B cell (primary cell): ENCODE results near the gene GGCX. TPM values are rescaled to one million over a fixed set of nuclear protein-coding genes. Genes with fewer than 3 reads are reported as not detected.

Experiments used
- ATAC-seq: fragments of 200-7000 bp; cut with Tn5 transposase; one replicate; pipeline ENCODE4 v1.10.0; 2021; ENCODE audit warnings: low read depth, mild to moderate bottlenecking, moderate number of reproducible peaks, moderate library complexity
- CTCF ChIA-PET: fragments of 350-600 bp; sonication (Branson Sonifier 250); formaldehyde crosslinking; loops from one replicate; lab custom pipeline; 2021; ENCODE audit warnings: antibody characterized with exemption, inconsistent platforms; lab: Charles Lee
- POLR2A ChIA-PET: fragments of 350-600 bp; sonication (Branson Sonifier 250); formaldehyde crosslinking; loops from one replicate; lab custom pipeline; 2021; ENCODE audit warnings: antibody characterized with exemption; lab: Charles Lee
- DNase-seq: peaks from one replicate; pipeline ENCODE4 v3.0.0; 2013
- H2AFZ ChIP-seq: 2 replicates; pipeline ENCODE4 v1.6.1; 2012; ENCODE audit warnings: mild to moderate bottlenecking, low read depth, low read length; ENCODE audit not compliant: insufficient read depth, poor library complexity, severe bottlenecking
- H3K27ac ChIP-seq, 2 donors: 1 replicate in 1 of 2; 2 replicates in 1 of 2; pipeline ENCODE4 v1.5.1; 2012 to 2013; ENCODE audit warnings: low read length in 2 of 2, mild to moderate bottlenecking in 2 of 2, moderate library complexity in 1 of 2
- H3K27me3 ChIP-seq, 4 experiments: fragments of 200-600 bp in 1 of 4; sonication (generic) in 1 of 4; replicated peaks in 1 of 4; 1 replicate in 2 of 4; 2 replicates in 2 of 4; pipeline versions ENCODE4 v1.6.1 to v1.7.0; 2013 to 2016; ENCODE audit warnings: low read length in 3 of 4, mild to moderate bottlenecking in 2 of 4, mixed read lengths in 1 of 4, moderate library complexity in 1 of 4; ENCODE audit not compliant: insufficient read depth in 4 of 4, control insufficient read depth in 3 of 4; ENCODE audit errors: control extremely low read depth in 1 of 4
- H3K36me3 ChIP-seq, 2 experiments: replicated peaks in 1 of 2; 1 replicate in 1 of 2; 2 replicates in 1 of 2; pipeline versions ENCODE4 v1.6.1 to v1.7.1; 2013; ENCODE audit warnings: low read length in 1 of 2; ENCODE audit not compliant: insufficient read depth in 2 of 2, control insufficient read depth in 1 of 2; ENCODE audit errors: control extremely low read depth in 1 of 2, extremely low read depth in 1 of 2
- H3K4me1 ChIP-seq, 2 donors: fragments of 200-600 bp in 1 of 2; sonication (generic) in 1 of 2; 1 replicate in 1 of 2; 2 replicates in 1 of 2; pipeline versions ENCODE4 v1.5.1 to v1.6.1; 2013 to 2017; ENCODE audit warnings: low read length in 2 of 2; ENCODE audit not compliant: control insufficient read depth in 2 of 2, insufficient read depth in 2 of 2
- H3K4me2 ChIP-seq: replicated peaks from 2 replicates; pipeline ENCODE3; 2012; ENCODE audit warnings: mild to moderate bottlenecking, low read depth, low read length; ENCODE audit not compliant: poor library complexity, severe bottlenecking
- H3K4me3 ChIP-seq, 5 experiments: fragments of 200-600 bp in 1 of 5; sonication (generic) in 1 of 5; 1 replicate in 3 of 5; 2 replicates in 2 of 5; pipeline versions ENCODE4 v1.5.1 to v1.7.0; 2011 to 2016; ENCODE audit warnings: low read length in 4 of 5, mild to moderate bottlenecking in 4 of 5, low read depth in 2 of 5, control low read depth in 1 of 5, moderate library complexity in 1 of 5; ENCODE audit not compliant: insufficient read depth in 1 of 5; ENCODE audit errors: control extremely low read depth in 1 of 5, extremely low read depth in 1 of 5
- H3K79me2 ChIP-seq: fragments of 200-600 bp; sonication (generic); one replicate; pipeline ENCODE4 v1.6.0; 2016; ENCODE audit warnings: low read length; ENCODE audit not compliant: control insufficient read depth, insufficient read depth
- H3K9ac ChIP-seq: fragments of 200-600 bp; sonication (generic); 2 replicates; pipeline ENCODE4 v1.6.1; 2017; ENCODE audit warnings: mild to moderate bottlenecking, low read length, moderate library complexity
- H3K9me3 ChIP-seq, 3 donors: one replicate each; pipeline versions ENCODE4 v1.6.1 to v1.7.1; 2013; ENCODE audit warnings: low read length in 2 of 3; ENCODE audit not compliant: control insufficient read depth in 2 of 3, insufficient read depth in 1 of 3; ENCODE audit errors: control extremely low read depth in 1 of 3
- H4K20me1 ChIP-seq: 2 replicates; pipeline ENCODE4 v1.6.0; 2012; ENCODE audit warnings: mild to moderate bottlenecking, low read length; ENCODE audit not compliant: insufficient read depth, control insufficient read depth, poor library complexity, severe bottlenecking
- H3K27ac Mint-ChIP-seq: one replicate; pipeline ENCODE4 v1.8.0; 2021; ENCODE audit warnings: mixed read lengths
- H3K27me3 Mint-ChIP-seq: one replicate; pipeline ENCODE4 v1.8.0; 2021; ENCODE audit warnings: mixed read lengths
- H3K4me1 Mint-ChIP-seq: one replicate; pipeline ENCODE4 v1.8.0; 2021; ENCODE audit warnings: mixed read lengths
- H3K4me3 Mint-ChIP-seq: one replicate; pipeline ENCODE4 v1.8.0; 2021; ENCODE audit warnings: mixed read lengths
- H3K9me3 Mint-ChIP-seq: one replicate; pipeline ENCODE4 v1.8.0; 2022; ENCODE audit warnings: mixed read lengths; ENCODE audit not compliant: insufficient read depth
- EZH2 ChIP-seq: IDR thresholded peaks from 2 replicates; pipeline ENCODE4 v1.6.1; 2012; ENCODE audit warnings: borderline replicate concordance, low read depth, mild to moderate bottlenecking, moderate library complexity, low read length; ENCODE audit not compliant: insufficient read depth, poor library complexity, severe bottlenecking
- WGBS: methylation state at CpG from one replicate; pipeline ENCODE4 v1.1.5; 2013; ENCODE audit warnings: missing lambda C conversion rate; ENCODE audit not compliant: insufficient coverage; 5-methylcytosine and 5-hydroxymethylcytosine counted together
- intact Hi-C: fragments of 100-400 bp; cut with micrococcal nuclease; formaldehyde crosslinking; loops from one replicate; pipeline ENCODE4 v1.10.0; 2022
- polyA plus RNA-seq: library from polyadenylated mRNA; depleted of rRNA; stranded (reverse); fragments of >200 nt; gene quantifications from 2 replicates; pipeline ENCODE4 v1.2.3, GENCODE V29; 2012
- total RNA-seq, 2 donors: library from RNA; stranded (reverse); fragments of 120-200 nt in 1 of 2; gene quantifications; 1 replicate in 1 of 2; 2 replicates in 1 of 2; pipeline versions ENCODE4 v1.2.3 to v1.2.4, GENCODE V29; 2013 to 2022
- TF ChIP-seq, protein P1 (sequence below): fragments of 200-600 bp; IDR thresholded peaks from one replicate; pipeline ENCODE4 v1.8.0; 2022; ENCODE audit warnings: antibody characterized with exemption, mild to moderate bottlenecking

The GGCX gene
- total and polyA plus RNA-seq, 2 donors (not counting 1 experiment from before 2014, with no cell fraction given) = 23.5 to 36.8 TPM

DNA sequence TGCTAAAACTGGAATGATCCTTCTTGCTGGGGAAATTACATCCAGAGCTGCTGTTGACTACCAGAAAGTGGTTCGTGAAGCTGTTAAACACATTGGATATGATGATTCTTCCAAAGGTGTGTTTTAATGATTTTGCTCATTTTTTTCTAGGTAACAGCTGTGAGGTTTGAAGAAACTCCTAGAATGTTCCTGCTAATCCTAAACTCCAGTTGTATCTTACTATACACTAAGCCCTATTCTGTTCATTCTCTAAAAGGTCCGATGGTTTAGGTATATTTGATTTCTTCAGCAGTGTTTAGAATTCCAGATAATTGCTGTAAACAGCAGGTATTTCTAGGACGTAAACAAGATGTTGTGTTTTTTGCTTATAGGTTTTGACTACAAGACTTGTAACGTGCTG is 20.0 kb downstream of the GGCX start:
- CTCF ChIA-PET = interaction anchor here (0.6 to 7.8 kb wide), 5 partner anchors 10 to 242 kb away, joined by 3 to 104 read pairs (median 5); no protein-coding TSS in a partner anchor
- H3K27me3 ChIP-seq = no peaks in the 10 kb centered on the region
- H3K9ac ChIP-seq = peak overlapping the region; percentile 82
- Mint-ChIP-seq H3K4me3 (peak overlapping the region; percentile 19), H3K27ac (no peak overlapping the region), H3K4me1 (peaks cover 37% of the 10 kb centered on the region), H3K9me3 (no peaks in the 10 kb centered on the region), H3K27me3 (no peaks in the 10 kb centered on the region)
- TF ChIP-seq EZH2 = no peak
- TF ChIP-seq, protein P1, sequence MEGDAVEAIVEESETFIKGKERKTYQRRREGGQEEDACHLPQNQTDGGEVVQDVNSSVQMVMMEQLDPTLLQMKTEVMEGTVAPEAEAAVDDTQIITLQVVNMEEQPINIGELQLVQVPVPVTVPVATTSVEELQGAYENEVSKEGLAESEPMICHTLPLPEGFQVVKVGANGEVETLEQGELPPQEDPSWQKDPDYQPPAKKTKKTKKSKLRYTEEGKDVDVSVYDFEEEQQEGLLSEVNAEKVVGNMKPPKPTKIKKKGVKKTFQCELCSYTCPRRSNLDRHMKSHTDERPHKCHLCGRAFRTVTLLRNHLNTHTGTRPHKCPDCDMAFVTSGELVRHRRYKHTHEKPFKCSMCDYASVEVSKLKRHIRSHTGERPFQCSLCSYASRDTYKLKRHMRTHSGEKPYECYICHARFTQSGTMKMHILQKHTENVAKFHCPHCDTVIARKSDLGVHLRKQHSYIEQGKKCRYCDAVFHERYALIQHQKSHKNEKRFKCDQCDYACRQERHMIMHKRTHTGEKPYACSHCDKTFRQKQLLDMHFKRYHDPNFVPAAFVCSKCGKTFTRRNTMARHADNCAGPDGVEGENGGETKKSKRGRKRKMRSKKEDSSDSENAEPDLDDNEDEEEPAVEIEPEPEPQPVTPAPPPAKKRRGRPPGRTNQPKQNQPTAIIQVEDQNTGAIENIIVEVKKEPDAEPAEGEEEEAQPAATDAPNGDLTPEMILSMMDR = no peak
- ATAC-seq (no peak), DNase-seq (no peak)
- H3K4me3 ChIP-seq = no peak overlapping the region
- H3K4me1 ChIP-seq = peaks cover 21 to 30% of the 10 kb centered on the region in 2 donors
- peak overlapping the region in 1 of 2 donors; percentile 8 for H3K27ac ChIP-seq
- WGBS = 89% methylated on average over 2 of the region's 4 CpGs
- intact Hi-C loops = no loop called here
- H2AFZ ChIP-seq = no peak overlapping the region
- H3K9me3 ChIP-seq = no peaks in the 10 kb centered on the region
- H3K36me3 ChIP-seq = peaks cover 10 to 48% of the 10 kb centered on the region in 2 experiments
- POLR2A ChIA-PET = interaction anchor here (0.5 to 3.4 kb wide), 3 partner anchors 9 to 177 kb away, joined by 3 to 30 read pairs (median 3); partner anchors contain the start of gene GGCX
- H3K79me2 ChIP-seq = peaks cover 25% of the 10 kb centered on the region
- peaks cover 20% of the 10 kb centered on the region for H4K20me1 ChIP-seq
- H3K4me2 ChIP-seq = no peak overlapping the region

- intact Hi-C loops = no loop called here
- H3K9me3 ChIP-seq = no peaks in the 10 kb centered on the region
- peaks cover 10 to 38% of the 10 kb centered on the region in 2 experiments for H3K36me3 ChIP-seq
- H3K9ac ChIP-seq = peak overlapping the region; percentile 82
- DNase-seq (no peak), ATAC-seq (no peak)
- POLR2A ChIA-PET = interaction anchor here (0.6 to 3.5 kb wide), 10 partner anchors 10 to 213 kb away, joined by 3 to 39 read pairs (median 16); partner anchors contain the start of genes GGCX, RNF181, SH2D6 and TGOLN2
- H3K4me3 Mint-ChIP-seq = peak overlapping the region; percentile 98
- peak overlapping the region; percentile 81 to 89 for H3K27ac ChIP-seq
- CTCF ChIA-PET = interaction anchor here (1.0 to 7.8 kb wide), 7 partner anchors 11 to 240 kb away, joined by 3 to 104 read pairs (median 4); partner anchors contain the start of gene TGOLN2
- H4K20me1 ChIP-seq = peaks cover 20% of the 10 kb centered on the region
- H3K79me2 ChIP-seq = peaks cover 25% of the 10 kb centered on the region
- peak overlapping the region; percentile 99 for H3K27ac Mint-ChIP-seq
- H3K4me1 Mint-ChIP-seq = peaks cover 37% of the 10 kb centered on the region
- peak overlapping the region; percentile 83 for H3K4me2 ChIP-seq
- TF ChIP-seq, protein P1 = no peak
- TF ChIP-seq EZH2 = no peak
- no peaks in the 10 kb centered on the region for H3K27me3 ChIP-seq
- peak overlapping the region; percentile 91 for H2AFZ ChIP-seq
- 5% methylated on average over 6 of the region's 11 CpGs for WGBS
- H3K9me3 Mint-ChIP-seq = no peaks in the 10 kb centered on the region
- peak overlapping the region; percentile 78 to 99 (median 92) for H3K4me3 ChIP-seq
- peaks cover 21 to 30% of the 10 kb centered on the region in 2 donors for H3K4me1 ChIP-seq
- no peaks in the 10 kb centered on the region for H3K27me3 Mint-ChIP-seq
Observed at GRCh38 chr2:85540133-85540648, 21.1 kb downstream of the GGCX start.
